GM18861 (cell line): Measurements from ENCODE around the gene EPHA4.

Experiments used
- ATAC-seq: cut with Tn5 transposase; IDR thresholded peaks from one replicate; pipeline ENCODE4 v1.9.1; 2021; ENCODE audit not compliant: unreplicated experiment

EPHA4 gene

GRCh38 chr2:221410487-221410886, 161.6 kb downstream of the EPHA4 start:
- no peak for ATAC-seq

- ATAC-seq: no peak
These were observed 164.3 kb downstream of the EPHA4 start for GRCh38 chr2:221407765-221408164.

GRCh38 chr2:221405521-221405920, 166.6 kb downstream of the EPHA4 start:
- ATAC-seq: no peak

- ATAC-seq: no peak
These were observed 170.0 kb downstream of the EPHA4 start for GRCh38 chr2:221402072-221402471.

- ATAC-seq: no peak
These were observed 171.7 kb downstream of the EPHA4 start for GRCh38 chr2:221400411-221400810.

GRCh38 chr2:221399183-221399582, 172.9 kb downstream of the EPHA4 start:
- no peak for ATAC-seq

GRCh38 chr2:221397187-221397586, 174.9 kb downstream of the EPHA4 start:
- ATAC-seq: no peak

- no peak for ATAC-seq
These were observed 179.7 kb downstream of the EPHA4 start for GRCh38 chr2:221392228-221392881.

GRCh38 chr2:221390878-221391277, 181.2 kb downstream of the EPHA4 start:
- ATAC-seq: no peak

- ATAC-seq: no peak
These were observed 182.2 kb downstream of the EPHA4 start for GRCh38 chr2:221389904-221390303.

- no peak for ATAC-seq
These were observed 182.7 kb downstream of the EPHA4 start for GRCh38 chr2:221389421-221389820.

- ATAC-seq: no peak
These were observed 183.2 kb downstream of the EPHA4 start for GRCh38 chr2:221388891-221389290.

- ATAC-seq: no peak
These were observed 186.4 kb downstream of the EPHA4 start for GRCh38 chr2:221385716-221386115.

GRCh38 chr2:221381928-221382488, 190.1 kb downstream of the EPHA4 start:
- ATAC-seq: no peak

GRCh38 chr2:221380686-221381085, 191.4 kb downstream of the EPHA4 start:
- no peak for ATAC-seq

- no peak for ATAC-seq
These were observed 192.0 kb downstream of the EPHA4 start for GRCh38 chr2:221380062-221380461.

GRCh38 chr2:221377597-221377996, 194.5 kb downstream of the EPHA4 start:
- ATAC-seq: no peak

GRCh38 chr2:221377066-221377465, 195.0 kb downstream of the EPHA4 start:
- ATAC-seq: no peak

GRCh38 chr2:221374234-221374633, 197.9 kb downstream of the EPHA4 start:
- ATAC-seq: no peak

- no peak for ATAC-seq
These were observed 199.2 kb downstream of the EPHA4 start for GRCh38 chr2:221372907-221373306.

GRCh38 chr2:221372159-221372884, 199.8 kb downstream of the EPHA4 start:
- ATAC-seq: no peak

- no peak for ATAC-seq
These were observed 200.8 kb downstream of the EPHA4 start for GRCh38 chr2:221371347-221371746.
